Natural killer cell (primary cell): ENCODE data around the gene ELFN1. TPM values are rescaled to one million over a fixed set of nuclear protein-coding genes. Genes with fewer than 3 reads are reported as not detected.
A peak's percentile ranks its signal among the peaks of the same experiment; 100 is the strongest.

Experiments
- ATAC-seq, 3 donors: fragments of 150-1000 bp in 2 of 3; fragments of 200-7000 bp in 1 of 3; cut with Tn5 transposase; 1 replicate in 1 of 3; 2 replicates in 2 of 3; pipeline ENCODE4 v1.10.0; 2021; ENCODE audit warnings: mild to moderate bottlenecking in 2 of 3, moderate library complexity in 2 of 3
- DNase-seq, 2 donors: peaks; one replicate each; pipeline versions ENCODE4 v3.0.0 to v3.0.0-alpha.2; 2013 to 2021; ENCODE audit warnings: mixed read lengths in 1 of 2
- H3K27ac ChIP-seq: one replicate; pipeline ENCODE4 v1.5.1; 2013; ENCODE audit warnings: mild to moderate bottlenecking, low read length
- H3K27me3 ChIP-seq: one replicate; pipeline ENCODE4 v1.6.1; 2013; ENCODE audit warnings: low read length; ENCODE audit not compliant: control insufficient read depth, insufficient read depth
- H3K36me3 ChIP-seq: one replicate; pipeline ENCODE4 v1.6.1; 2013; ENCODE audit warnings: low read length; ENCODE audit not compliant: control insufficient read depth, insufficient read depth
- H3K4me1 ChIP-seq: one replicate; pipeline ENCODE4 v1.6.1; 2013; ENCODE audit warnings: low read length; ENCODE audit not compliant: control insufficient read depth, insufficient read depth
- H3K4me3 ChIP-seq: one replicate; pipeline ENCODE4 v1.5.1; 2013; ENCODE audit warnings: low read length
- H3K9me3 ChIP-seq: one replicate; pipeline ENCODE4 v1.6.1; 2013; ENCODE audit warnings: low read length; ENCODE audit not compliant: control insufficient read depth, insufficient read depth
- H3K27ac Mint-ChIP-seq, 2 donors: one replicate each; pipeline ENCODE4 v1.8.0; 2022; ENCODE audit warnings: mild to moderate bottlenecking in 2 of 2, mixed read lengths in 2 of 2, moderate library complexity in 1 of 2
- H3K27me3 Mint-ChIP-seq, 2 donors: one replicate each; pipeline ENCODE4 v1.8.0; 2022; ENCODE audit warnings: low read depth in 2 of 2, mixed read lengths in 2 of 2
- H3K36me3 Mint-ChIP-seq: one replicate; pipeline ENCODE4 v1.8.0; 2022; ENCODE audit warnings: mixed read lengths
- H3K4me1 Mint-ChIP-seq, 2 donors: one replicate each; pipeline ENCODE4 v1.8.0; 2022; ENCODE audit warnings: mixed read lengths in 2 of 2
- H3K4me3 Mint-ChIP-seq: one replicate; pipeline ENCODE4 v1.8.0; 2022; ENCODE audit warnings: mild to moderate bottlenecking, moderate library complexity, mixed read lengths
- H3K9me3 Mint-ChIP-seq, 2 donors: one replicate each; pipeline ENCODE4 v1.8.0; 2022; ENCODE audit warnings: mixed read lengths in 2 of 2
- WGBS: methylation state at CpG from one replicate; pipeline ENCODE4 v1.1.7; 2013; ENCODE audit warnings: missing lambda C conversion rate; ENCODE audit not compliant: insufficient coverage; 5-methylcytosine and 5-hydroxymethylcytosine counted together
- intact Hi-C: fragments of 100-400 bp; cut with micrococcal nuclease; formaldehyde crosslinking; loops from one replicate; pipeline ENCODE4 v1.14.2; 2022
- total RNA-seq, 4 donors: library from RNA; stranded (reverse); fragments of 120-200 nt in 1 of 4; gene quantifications; one replicate each; pipeline versions ENCODE4 v1.2.3 to v1.2.4, GENCODE V29; 2013 to 2022
- TF ChIP-seq, protein P1 (sequence below): fragments of 200-600 bp; IDR thresholded peaks from one replicate; pipeline ENCODE4 v1.8.0; 2022; ENCODE audit warnings: antibody characterized with exemption

Gene ELFN1
- total RNA-seq, 3 donors from 2014 or later (not counting 1 experiment from before 2014, with no cell fraction given), result 0.30 to 0.45 TPM; not detected in 1

DNA sequence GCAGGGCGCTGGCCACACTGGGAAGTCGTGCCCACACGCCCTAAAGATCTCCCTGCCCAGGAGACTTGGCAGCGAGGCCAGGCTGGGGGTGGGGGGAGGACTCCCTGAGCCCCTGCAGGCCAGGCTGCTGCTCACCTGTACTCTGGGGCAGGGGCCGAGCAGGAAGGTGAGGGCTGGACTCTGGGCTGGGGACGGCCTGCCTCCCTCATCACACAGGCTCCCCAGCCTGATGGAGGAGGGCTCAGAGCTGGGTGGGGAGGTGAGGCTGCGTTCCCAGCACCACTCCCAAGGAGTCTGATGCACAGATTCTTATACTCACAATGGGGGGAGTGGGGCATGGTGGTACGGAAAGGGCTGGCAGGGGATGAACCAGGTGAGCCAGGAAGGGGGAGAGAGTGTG is 71.2 kb downstream of the ELFN1 start:
- Histone ChIP-seq H3K4me1 (peaks cover 65% of the 10 kb centered on the region), H3K4me3 (no peak overlapping the region), H3K36me3 (no peaks in the 10 kb centered on the region), H3K27ac (no peak overlapping the region), H3K27me3 (no peaks in the 10 kb centered on the region), H3K9me3 (no peaks in the 10 kb centered on the region)
- Mint-ChIP-seq H3K9me3 (no peaks in the 10 kb centered on the region), H3K27me3 (peaks cover 7 to 12% of the 10 kb centered on the region in 2 donors), H3K27ac (peak overlapping the region; percentile 31 to 84), H3K36me3 (no peaks in the 10 kb centered on the region), H3K4me1 (peaks cover 23 to 38% of the 10 kb centered on the region in 2 donors), H3K4me3 (peak overlapping the region; percentile 56)
- WGBS, result 97% methylated on average over 8 of the region's 8 CpGs
- DNase-seq (no peak), ATAC-seq (no peak)
- TF ChIP-seq, protein P1, sequence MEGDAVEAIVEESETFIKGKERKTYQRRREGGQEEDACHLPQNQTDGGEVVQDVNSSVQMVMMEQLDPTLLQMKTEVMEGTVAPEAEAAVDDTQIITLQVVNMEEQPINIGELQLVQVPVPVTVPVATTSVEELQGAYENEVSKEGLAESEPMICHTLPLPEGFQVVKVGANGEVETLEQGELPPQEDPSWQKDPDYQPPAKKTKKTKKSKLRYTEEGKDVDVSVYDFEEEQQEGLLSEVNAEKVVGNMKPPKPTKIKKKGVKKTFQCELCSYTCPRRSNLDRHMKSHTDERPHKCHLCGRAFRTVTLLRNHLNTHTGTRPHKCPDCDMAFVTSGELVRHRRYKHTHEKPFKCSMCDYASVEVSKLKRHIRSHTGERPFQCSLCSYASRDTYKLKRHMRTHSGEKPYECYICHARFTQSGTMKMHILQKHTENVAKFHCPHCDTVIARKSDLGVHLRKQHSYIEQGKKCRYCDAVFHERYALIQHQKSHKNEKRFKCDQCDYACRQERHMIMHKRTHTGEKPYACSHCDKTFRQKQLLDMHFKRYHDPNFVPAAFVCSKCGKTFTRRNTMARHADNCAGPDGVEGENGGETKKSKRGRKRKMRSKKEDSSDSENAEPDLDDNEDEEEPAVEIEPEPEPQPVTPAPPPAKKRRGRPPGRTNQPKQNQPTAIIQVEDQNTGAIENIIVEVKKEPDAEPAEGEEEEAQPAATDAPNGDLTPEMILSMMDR, result no peak
- intact Hi-C loops, result no loop called here

DNA sequence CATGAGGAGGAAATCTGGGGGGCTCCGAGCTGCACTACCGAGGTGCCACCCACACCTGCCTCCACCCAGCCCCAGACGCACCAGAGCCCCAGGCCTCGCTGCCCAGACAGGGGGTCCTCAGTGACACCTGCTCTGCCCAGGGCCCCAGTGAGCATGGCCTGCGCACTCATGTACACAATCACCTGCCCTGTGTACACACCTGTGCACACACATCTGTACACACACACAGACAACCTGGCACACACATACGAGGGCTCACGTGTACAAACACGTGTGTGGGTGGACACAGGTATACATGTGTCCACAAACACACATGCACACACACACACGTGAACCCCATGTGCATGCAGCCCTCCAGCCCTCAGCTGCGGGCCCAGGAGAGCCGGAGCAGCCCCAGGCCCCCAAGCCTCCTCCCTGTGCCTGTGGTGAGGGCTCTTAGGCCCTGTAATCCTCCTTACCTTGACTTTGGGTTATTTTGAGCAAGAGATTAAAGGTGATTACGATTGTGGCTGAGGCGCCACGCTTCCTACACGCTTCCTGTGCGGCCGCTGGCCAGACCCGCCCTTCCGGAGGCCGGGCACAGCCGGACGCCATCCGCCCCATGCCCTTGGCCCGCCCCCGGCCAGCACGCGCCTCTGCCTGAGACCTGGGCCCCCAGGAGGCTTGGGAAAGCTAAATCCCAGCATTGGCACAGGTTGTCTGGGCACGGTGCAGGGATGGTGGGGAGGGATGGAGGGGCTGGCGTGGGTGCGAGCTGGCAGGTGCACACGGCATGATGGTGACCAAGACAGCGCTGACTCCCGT is 71.9 kb downstream of the ELFN1 start:
- H3K27me3 ChIP-seq, result no peaks in the 10 kb centered on the region
- TF ChIP-seq, protein P1, result no peak
- peak overlapping the region; percentile 12 for H3K4me3 ChIP-seq
- H3K4me1 ChIP-seq, result peaks cover 65% of the 10 kb centered on the region
- no peaks in the 10 kb centered on the region for H3K36me3 ChIP-seq
- peaks cover 23 to 38% of the 10 kb centered on the region in 2 donors for H3K4me1 Mint-ChIP-seq
- DNase-seq (peak; percentile 28), ATAC-seq (peak; percentile 60 to 76 (median 62))
- peak overlapping the region; percentile 83 to 84 for H3K27ac Mint-ChIP-seq
- intact Hi-C loops, result no loop called here
- H3K9me3 Mint-ChIP-seq, result no peaks in the 10 kb centered on the region
- peak overlapping the region; percentile 79 for H3K4me3 Mint-ChIP-seq
- H3K27ac ChIP-seq, result peak overlapping the region; percentile 54
- H3K27me3 Mint-ChIP-seq, result peaks cover 7 to 12% of the 10 kb centered on the region in 2 donors
- 50% methylated on average over 33 of the region's 33 CpGs for WGBS
- H3K9me3 ChIP-seq, result no peaks in the 10 kb centered on the region
- no peaks in the 10 kb centered on the region for H3K36me3 Mint-ChIP-seq

DNA sequence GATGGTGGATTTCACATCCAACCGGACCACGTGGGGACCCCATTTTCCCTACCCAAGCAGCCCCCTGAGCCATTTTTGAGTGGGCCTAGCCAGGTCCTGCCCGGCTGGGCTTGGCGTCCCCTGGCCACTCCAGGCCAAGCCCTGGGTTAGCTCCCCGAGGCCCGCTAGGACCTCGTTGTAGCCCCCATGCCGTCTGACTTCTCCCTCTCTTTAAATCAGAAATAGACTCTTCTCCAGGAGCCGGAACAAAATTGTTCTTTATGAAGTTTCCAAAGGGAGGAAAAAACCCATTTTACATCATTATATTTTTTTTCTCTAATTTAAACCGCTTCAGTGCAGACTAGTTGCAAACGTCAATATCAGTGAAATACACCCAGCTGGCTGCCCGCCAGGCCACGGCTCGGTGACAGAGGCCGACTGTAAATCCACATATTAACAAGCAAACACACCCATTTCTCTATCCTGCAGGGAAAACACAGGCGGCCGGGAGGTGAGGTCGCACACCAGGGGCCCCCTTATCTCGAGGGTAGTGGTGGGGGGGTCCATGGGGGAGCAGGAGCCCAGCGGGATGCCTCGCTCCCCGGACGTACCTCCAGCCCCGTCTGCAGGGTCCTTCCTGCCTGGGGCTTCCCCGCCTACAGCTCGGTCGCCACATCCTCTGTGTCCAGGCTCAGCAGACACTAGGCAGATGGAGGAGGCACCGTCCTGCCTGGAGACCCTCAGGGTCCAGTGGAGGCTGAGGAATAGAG is 72.7 kb downstream of the ELFN1 start:
- peak overlapping the region; percentile 83 to 84 for H3K27ac Mint-ChIP-seq
- H3K4me3 ChIP-seq, result peak overlapping the region; percentile 14
- no peaks in the 10 kb centered on the region for H3K27me3 ChIP-seq
- peaks cover 70% of the 10 kb centered on the region for H3K4me1 ChIP-seq
- H3K36me3 Mint-ChIP-seq, result no peaks in the 10 kb centered on the region
- 20% methylated on average over 28 of the region's 28 CpGs for WGBS
- H3K36me3 ChIP-seq, result no peaks in the 10 kb centered on the region
- DNase-seq, result peak; percentile 44 to 64
- H3K9me3 Mint-ChIP-seq, result no peaks in the 10 kb centered on the region
- ATAC-seq, result peak; percentile 69 to 80 (median 74)
- intact Hi-C loops, result no loop called here
- H3K9me3 ChIP-seq, result no peaks in the 10 kb centered on the region
- H3K4me3 Mint-ChIP-seq, result peak overlapping the region; percentile 79
- H3K27me3 Mint-ChIP-seq, result peaks cover 7 to 12% of the 10 kb centered on the region in 2 donors
- TF ChIP-seq, protein P1, result no peak
- H3K27ac ChIP-seq, result peak overlapping the region; percentile 54
- H3K4me1 Mint-ChIP-seq, result peaks cover 23 to 42% of the 10 kb centered on the region in 2 donors
